Colonic mucosa (tissue), 4 donors: ENCODE data around the gene BRF1. TPM values are rescaled to one million over a fixed set of nuclear protein-coding genes. Genes with fewer than 3 reads are reported as not detected.

Experiments used
- DNase-seq: peaks from one replicate; pipeline ENCODE4 v3.0.0-alpha.2; 2020
- H3K27ac ChIP-seq: fragments of 200-600 bp; one replicate; pipeline ENCODE4 v1.8.0; 2021
- H3K27me3 ChIP-seq: fragments of 200-600 bp; one replicate; pipeline ENCODE4 v1.8.0; 2021
- H3K36me3 ChIP-seq: fragments of 200-600 bp; one replicate; pipeline ENCODE4 v1.8.0; 2021
- H3K4me1 ChIP-seq: fragments of 200-600 bp; one replicate; pipeline ENCODE4 v1.8.0; 2021; ENCODE audit warnings: mild to moderate bottlenecking
- H3K4me3 ChIP-seq: fragments of 200-600 bp; one replicate; pipeline ENCODE4 v1.8.0; 2021
- H3K9ac ChIP-seq, 2 donors: one replicate each; pipeline ENCODE4 v1.7.0; 2013; ENCODE audit warnings: control low read depth in 2 of 2, low read depth in 2 of 2, low read length in 2 of 2
- H3K9me3 ChIP-seq: fragments of 200-600 bp; one replicate; pipeline ENCODE4 v1.8.0; 2021
- CTCF ChIP-seq: fragments of 200-600 bp; IDR thresholded peaks from one replicate; pipeline ENCODE4 v1.8.0; 2022; ENCODE audit warnings: antibody characterized with exemption, mild to moderate bottlenecking
- intact Hi-C: fragments of 100-400 bp; cut with DNase I; formaldehyde crosslinking; loops from one replicate; pipeline ENCODE4 v1.14.1; 2022
- total RNA-seq, 2 donors: library from RNA; stranded (reverse); fragmentation: NEBNext Ultra II Directional in 1 of 2; extraction: Animal tissue kit (Norgen Biotek cat#: 25700) in 1 of 2; gene quantifications; one replicate each; pipeline ENCODE4 v1.2.1, GENCODE V29; 2021
- donor health status: healthy.
- donor health status: DM: no; HTN: no; CAD: no.
- donor health status: DM: no; HTN: no; CAD: no.

Gene BRF1
- total RNA-seq, 2 donors from 2014 or later, result 27.2 to 40.6 TPM

- intact Hi-C loops, result loop anchor here (10.0 kb wide), 1 partner anchor 317 kb away; the partner anchor contains the start of gene TMEM121
Observed at GRCh38 chr14:105207996-105208737, 92.6 kb downstream of the BRF1 start.

GRCh38 chr14:105207460-105207901 lies 93.3 kb downstream of the BRF1 start:
- DNase-seq, result no peak
- no peak overlapping the region for H3K9ac ChIP-seq
- H3K36me3 ChIP-seq, result no peaks in the 10 kb centered on the region
- intact Hi-C loops, result loop anchor here (10.0 kb wide), 1 partner anchor 317 kb away; the partner anchor contains the start of gene TMEM121
- H3K4me3 ChIP-seq, result no peak overlapping the region
- no peak for TF ChIP-seq CTCF
- no peak overlapping the region for H3K27ac ChIP-seq
- no peaks in the 10 kb centered on the region for H3K27me3 ChIP-seq
- H3K9me3 ChIP-seq, result no peaks in the 10 kb centered on the region
- peaks cover 5% of the 10 kb centered on the region for H3K4me1 ChIP-seq

More at GRCh38 chr14:105207996-105208737, 92.6 kb downstream of the BRF1 start:
- no peak for DNase-seq
- no peak for TF ChIP-seq CTCF
- H3K4me1 ChIP-seq, result peaks cover 5% of the 10 kb centered on the region
- no peaks in the 10 kb centered on the region for H3K36me3 ChIP-seq
- no peaks in the 10 kb centered on the region for H3K9me3 ChIP-seq
- no peak overlapping the region for H3K4me3 ChIP-seq
- no peaks in the 10 kb centered on the region for H3K27me3 ChIP-seq
- no peak overlapping the region for H3K9ac ChIP-seq
- H3K27ac ChIP-seq, result no peak overlapping the region

- H3K4me1 ChIP-seq, result peaks cover 5% of the 10 kb centered on the region
- no peak overlapping the region for H3K27ac ChIP-seq
- intact Hi-C loops, result loop anchor here (10.0 kb wide), 1 partner anchor 318 kb away; the partner anchor contains the start of gene TMEM121
- DNase-seq, result no peak
- H3K4me3 ChIP-seq, result no peak overlapping the region
- TF ChIP-seq CTCF, result no peak
- no peaks in the 10 kb centered on the region for H3K27me3 ChIP-seq
- no peak overlapping the region for H3K9ac ChIP-seq
- no peaks in the 10 kb centered on the region for H3K36me3 ChIP-seq
- H3K9me3 ChIP-seq, result no peaks in the 10 kb centered on the region
Observed at GRCh38 chr14:105206873-105207272, 93.9 kb downstream of the BRF1 start.

- H3K27ac ChIP-seq, result no peak overlapping the region
- H3K4me3 ChIP-seq, result no peak overlapping the region
- H3K27me3 ChIP-seq, result peaks cover 8% of the 10 kb centered on the region
- intact Hi-C loops, result loop anchor here (10.0 kb wide), 1 partner anchor 319 kb away; the partner anchor contains the start of gene TMEM121
- no peak for TF ChIP-seq CTCF
- H3K36me3 ChIP-seq, result no peaks in the 10 kb centered on the region
- peaks cover 5% of the 10 kb centered on the region for H3K4me1 ChIP-seq
- H3K9ac ChIP-seq, result peak overlapping the region in 1 of 2 donors; percentile 35
- no peak for DNase-seq
- no peaks in the 10 kb centered on the region for H3K9me3 ChIP-seq
Observed at GRCh38 chr14:105205673-105206208, 95.1 kb downstream of the BRF1 start.

GRCh38 chr14:105204931-105205672 lies 95.7 kb downstream of the BRF1 start:
- H3K9me3 ChIP-seq, result no peaks in the 10 kb centered on the region
- peaks cover 11% of the 10 kb centered on the region for H3K27me3 ChIP-seq
- intact Hi-C loops, result loop anchor here (5.0 to 10.0 kb wide), 2 partner anchors 62 to 320 kb away; partner anchors contain the start of gene TMEM121
- H3K36me3 ChIP-seq, result no peaks in the 10 kb centered on the region
- no peak for DNase-seq
- H3K9ac ChIP-seq, result no peak overlapping the region
- H3K27ac ChIP-seq, result no peak overlapping the region
- no peak overlapping the region for H3K4me3 ChIP-seq
- H3K4me1 ChIP-seq, result peaks cover 5% of the 10 kb centered on the region
- no peak for TF ChIP-seq CTCF
